GM23248 (cell line): Measurements from ENCODE around the gene CNIH2. TPM values are rescaled to one million over a fixed set of nuclear protein-coding genes. Genes with fewer than 3 reads are reported as not detected.
A peak's percentile ranks its signal among the peaks of the same experiment; 100 is the strongest.

Experiments
- DNase-seq: peaks from one replicate; pipeline ENCODE4 v3.0.0-alpha.2; 2015
- H2AFZ ChIP-seq: fragments of 200-600 bp; sonication (generic); 2 replicates; pipeline ENCODE4 v1.6.1; 2016; ENCODE audit warnings: antibody characterized with exemption
- H3F3A ChIP-seq: fragments of 200-600 bp; sonication (generic); 2 replicates; pipeline ENCODE4 v1.6.1; 2016; ENCODE audit warnings: mild to moderate bottlenecking, antibody characterized with exemption, mixed run types; ENCODE audit not compliant: insufficient read depth
- H3K27ac ChIP-seq: fragments of 200-600 bp; sonication (generic); 2 replicates; pipeline ENCODE4 v1.5.1; 2016; ENCODE audit warnings: mild to moderate bottlenecking
- H3K27me3 ChIP-seq: fragments of 200-600 bp; sonication (generic); replicated peaks from 2 replicates; pipeline ENCODE4 v1.6.1; 2016; ENCODE audit warnings: mild to moderate bottlenecking; ENCODE audit not compliant: insufficient read depth
- H3K36me3 ChIP-seq: fragments of 200-600 bp; sonication (generic); 2 replicates; pipeline ENCODE4 v1.6.1; 2016; ENCODE audit warnings: low read depth, mild to moderate bottlenecking
- H3K4me1 ChIP-seq: fragments of 200-600 bp; sonication (generic); 2 replicates; pipeline ENCODE4 v1.6.1; 2016; ENCODE audit warnings: mild to moderate bottlenecking; ENCODE audit not compliant: insufficient read depth
- H3K4me2 ChIP-seq: fragments of 200-600 bp; sonication (generic); one replicate; pipeline ENCODE4 v1.6.1; 2016; ENCODE audit warnings: mild to moderate bottlenecking; ENCODE audit not compliant: unreplicated experiment
- H3K4me3 ChIP-seq: fragments of 200-600 bp; sonication (generic); 2 replicates; pipeline ENCODE4 v1.5.1; 2016; ENCODE audit warnings: mild to moderate bottlenecking
- H3K79me2 ChIP-seq: fragments of 200-600 bp; sonication (generic); 2 replicates; pipeline ENCODE4 v1.6.1; 2016; ENCODE audit warnings: mild to moderate bottlenecking; ENCODE audit not compliant: insufficient read depth
- H3K9ac ChIP-seq: fragments of 200-600 bp; sonication (generic); 2 replicates; pipeline ENCODE4 v1.6.1; 2016; ENCODE audit warnings: mild to moderate bottlenecking
- H3K9me2 ChIP-seq: fragments of 200-600 bp; sonication (generic); 2 replicates; pipeline ENCODE4 v1.6.1; 2016; ENCODE audit warnings: mixed run types, mild to moderate bottlenecking, moderate library complexity; ENCODE audit not compliant: insufficient read depth
- H3K9me3 ChIP-seq: fragments of 200-600 bp; sonication (generic); one replicate; pipeline ENCODE4 v1.6.1; 2017; ENCODE audit warnings: low read depth
- H4K20me1 ChIP-seq: fragments of 200-600 bp; sonication (generic); 2 replicates; pipeline ENCODE4 v1.6.0; 2016; ENCODE audit not compliant: insufficient read depth
- EZH2 ChIP-seq: fragments of 200-600 bp; sonication (generic); IDR thresholded peaks from 2 replicates; pipeline ENCODE4 v1.6.1; 2018; ENCODE audit warnings: antibody characterized with exemption, mild to moderate bottlenecking; ENCODE audit not compliant: insufficient read depth, poor library complexity, severe bottlenecking
- EZH2phosphoT487 ChIP-seq: fragments of 200-600 bp; sonication (generic); IDR thresholded peaks from 2 replicates; pipeline ENCODE4 v1.6.1; 2018; ENCODE audit warnings: antibody characterized with exemption, moderate library complexity, mild to moderate bottlenecking, low read depth; ENCODE audit not compliant: insufficient read depth
- WGBS, 2 experiments: methylation state at CpG; one replicate each; pipeline ENCODE4 v1.1.6; 2015 to 2017; ENCODE audit warnings: low lambda C conversion rate in 2 of 2, low coverage in 1 of 2; ENCODE audit errors: missing lambda C conversion rate in 2 of 2; 5-methylcytosine and 5-hydroxymethylcytosine counted together
- in situ Hi-C: fragments of 300-500 bp; cut with MboI; formaldehyde crosslinking; loops from 2 replicates; pipeline ENCODE4 v1.15.0; 2020
- polyA plus RNA-seq: library from polyadenylated mRNA; unstranded; fragments of >200 nt; fragmentation: Nextera tagmentation; extraction: Ambion mirVana; gene quantifications from 2 replicates; pipeline ENCODE4 v1.2.1, GENCODE V29; 2016
- total RNA-seq: library from RNA; depleted of rRNA; stranded (reverse); fragments of >200 nt; shearing (Covaris generic); gene quantifications from 2 replicates; pipeline ENCODE4 v1.2.3, GENCODE V29; 2014

CNIH2 gene
- total and polyA plus RNA-seq, 2 experiments from 2014 or later = 0.50 to 1.4 TPM

DNA sequence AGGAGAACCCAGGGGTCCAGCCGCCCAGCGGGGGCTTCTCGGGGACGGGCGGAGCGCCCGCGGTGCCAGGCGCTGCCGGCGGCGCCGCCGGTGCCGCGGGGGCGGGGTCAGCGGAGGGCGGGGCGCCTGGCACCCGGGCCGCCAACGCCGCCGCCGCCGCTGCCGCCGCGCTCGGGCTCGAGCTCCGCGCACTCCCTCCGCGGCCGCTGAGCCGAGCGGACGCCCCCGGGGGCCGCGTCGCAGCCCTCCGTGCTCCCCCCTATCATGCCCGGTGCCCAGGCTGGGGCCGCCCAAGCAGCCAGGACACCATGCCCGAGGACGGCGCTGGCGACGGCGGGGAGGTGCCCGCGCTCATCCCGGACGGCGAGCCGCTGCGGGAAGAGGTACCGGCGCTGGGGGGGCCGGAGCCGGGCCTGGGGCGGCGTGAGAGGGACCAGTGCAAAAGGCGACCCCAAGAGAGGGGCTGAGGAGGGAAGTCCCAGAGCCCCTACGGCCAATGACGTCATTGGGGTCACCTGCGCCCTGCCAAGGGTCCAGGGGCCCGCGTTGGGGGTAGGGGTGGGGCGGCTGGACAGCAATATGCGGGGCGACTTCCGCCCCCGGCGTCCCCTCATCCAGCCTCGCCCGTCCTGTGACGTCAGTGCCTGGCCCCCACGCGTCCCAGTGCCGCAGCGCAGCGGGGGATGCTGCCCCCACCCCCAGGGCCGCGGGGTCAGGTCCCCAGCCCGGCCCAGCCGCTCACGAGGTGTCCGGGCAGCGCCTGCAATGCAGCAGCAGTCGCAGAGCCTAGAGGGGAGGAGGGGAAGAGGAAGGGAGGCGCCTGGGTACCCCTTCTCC, 13.9 kb downstream of the CNIH2 start, which contains the start of gene TMEM151A:
TSS of gene TMEM151A (plus strand) at position 189 of the 837 bp plus-strand sequence. CDS start at position 309, 120 bp downstream.
- in situ Hi-C loops = no loop called here
- H3K9me3 ChIP-seq = no peaks in the 10 kb centered on the region
- H3K4me3 ChIP-seq = peak within 1 kb of the TSS; percentile 51
- no peak within 1 kb of the TSS for H3K9ac ChIP-seq
- H3K79me2 ChIP-seq = peaks cover 18% of the 10 kb centered on the region
- no peaks in the 10 kb centered on the region for H4K20me1 ChIP-seq
- peak; percentile 35 for DNase-seq
- TF ChIP-seq EZH2phosphoT487 = no peak
- no peak for TF ChIP-seq EZH2
- H3K27ac ChIP-seq = no peak within 1 kb of the TSS
- 4 to 5% methylated on average over 47 to 58 of the region's 95 CpGs for WGBS, 2 experiments
- H3K4me2 ChIP-seq = peak within 1 kb of the TSS; percentile 29
- no peaks in the 10 kb centered on the region for H3K36me3 ChIP-seq
- no peaks in the 10 kb centered on the region for H3K9me2 ChIP-seq
- H2AFZ ChIP-seq = no peak within 1 kb of the TSS
- H3K27me3 ChIP-seq = peaks cover 11% of the 10 kb centered on the region
- H3F3A ChIP-seq = 0 out of 2 replicates have a peak, but pooled peaks cover 10% of the 10 kb centered on the region
- peaks cover 13% of the 10 kb centered on the region; the same call in 1 of the 2 replicates for H3K4me1 ChIP-seq

DNA sequence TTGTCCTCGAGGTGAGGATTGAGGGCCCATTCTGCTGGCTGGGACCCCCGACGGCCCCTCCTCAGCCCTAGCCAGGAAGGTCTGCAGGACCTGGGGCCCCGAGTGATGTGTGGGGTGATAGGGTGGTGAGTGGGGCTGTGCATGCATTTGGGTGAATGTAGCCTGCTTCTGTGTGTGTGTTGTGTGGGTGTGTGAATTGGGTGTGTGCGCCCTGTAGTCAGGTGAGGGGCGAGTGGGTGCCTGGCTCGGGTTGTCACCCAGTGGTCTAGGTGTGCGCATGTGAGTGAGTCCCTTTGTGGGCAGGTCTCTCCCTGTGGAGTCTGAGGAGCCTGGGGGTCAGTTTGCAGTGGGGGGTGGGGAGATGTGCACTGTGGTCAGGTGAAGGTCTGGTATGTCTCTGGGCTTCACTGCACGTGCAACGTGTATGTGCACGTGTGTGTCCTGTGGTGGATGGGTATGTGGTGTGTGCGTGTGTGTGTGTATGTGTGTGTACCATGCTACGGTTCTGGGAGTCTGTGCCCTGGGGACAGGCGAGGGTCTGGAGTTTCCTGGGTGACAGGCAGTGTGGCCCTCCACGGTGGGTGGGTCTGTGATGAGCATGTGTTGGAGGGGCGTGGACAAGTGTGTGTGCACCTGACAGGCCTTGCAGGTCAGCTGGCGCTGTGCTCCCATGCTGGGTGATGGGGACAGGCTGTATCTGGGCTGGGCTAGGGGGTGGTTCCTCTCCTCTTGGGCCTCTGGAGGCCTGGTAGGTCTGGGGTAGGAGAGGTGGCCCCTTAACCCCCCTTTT, 14.8 kb downstream of the CNIH2 start:
- TF ChIP-seq EZH2 (no peak), EZH2phosphoT487 (no peak)
- H4K20me1 ChIP-seq = no peaks in the 10 kb centered on the region
- H3K79me2 ChIP-seq = peaks cover 9% of the 10 kb centered on the region
- H3K9ac ChIP-seq = no peak overlapping the region
- no peak overlapping the region for H3K4me3 ChIP-seq
- peaks cover 11% of the 10 kb centered on the region for H3K27me3 ChIP-seq
- H3K36me3 ChIP-seq = no peaks in the 10 kb centered on the region
- 38 to 43% methylated on average over 15 to 17 of the region's 17 CpGs for WGBS, 2 experiments
- peaks cover 5% of the 10 kb centered on the region; the same call in 1 of the 2 replicates for H3K4me1 ChIP-seq
- DNase-seq = no peak
- in situ Hi-C loops = no loop called here
- H3K9me2 ChIP-seq = no peaks in the 10 kb centered on the region
- no peaks in the 10 kb centered on the region for H3K9me3 ChIP-seq
- H3F3A ChIP-seq = 0 out of 2 replicates have a peak, but pooled peaks cover 10% of the 10 kb centered on the region
- no peak overlapping the region for H2AFZ ChIP-seq
- H3K4me2 ChIP-seq = no peak overlapping the region
- H3K27ac ChIP-seq = no peak overlapping the region

DNA sequence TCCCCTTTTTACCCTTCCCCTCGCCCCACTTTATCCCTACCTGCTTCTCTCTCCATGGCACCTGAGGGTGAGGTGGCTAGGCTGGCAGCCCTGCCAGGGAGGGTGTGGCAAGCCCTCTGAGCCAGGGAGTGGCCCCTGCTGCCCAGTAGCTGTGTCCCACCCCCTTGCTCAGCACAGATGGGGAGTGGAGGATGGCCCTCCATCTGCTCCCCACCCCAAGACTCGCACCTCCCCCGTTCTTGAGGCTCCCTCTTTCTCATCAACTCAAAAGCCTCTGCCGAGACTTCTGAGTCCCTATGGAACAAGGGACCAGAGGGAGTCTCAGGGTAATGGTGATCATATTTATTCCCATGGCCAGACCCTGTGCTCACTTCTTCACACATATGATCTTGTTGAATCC, 15.4 kb downstream of the CNIH2 start:
- H3K79me2 ChIP-seq = peaks cover 3% of the 10 kb centered on the region
- no peak overlapping the region for H3K4me2 ChIP-seq
- no peak overlapping the region for H3K9ac ChIP-seq
- in situ Hi-C loops = no loop called here
- H3K9me2 ChIP-seq = no peaks in the 10 kb centered on the region
- WGBS, 2 experiments = 65 to 77% methylated on average over 4 of the region's 4 CpGs
- no peaks in the 10 kb centered on the region for H4K20me1 ChIP-seq
- H2AFZ ChIP-seq = no peak overlapping the region
- H3F3A ChIP-seq = 0 out of 2 replicates have a peak, but pooled peaks cover 10% of the 10 kb centered on the region
- no peaks in the 10 kb centered on the region for H3K4me1 ChIP-seq
- H3K27ac ChIP-seq = no peak overlapping the region
- H3K27me3 ChIP-seq = peaks cover 11% of the 10 kb centered on the region
- no peaks in the 10 kb centered on the region for H3K9me3 ChIP-seq
- no peak overlapping the region for H3K4me3 ChIP-seq
- DNase-seq = no peak
- no peak for TF ChIP-seq EZH2phosphoT487
- no peak for TF ChIP-seq EZH2
- no peaks in the 10 kb centered on the region for H3K36me3 ChIP-seq

DNA sequence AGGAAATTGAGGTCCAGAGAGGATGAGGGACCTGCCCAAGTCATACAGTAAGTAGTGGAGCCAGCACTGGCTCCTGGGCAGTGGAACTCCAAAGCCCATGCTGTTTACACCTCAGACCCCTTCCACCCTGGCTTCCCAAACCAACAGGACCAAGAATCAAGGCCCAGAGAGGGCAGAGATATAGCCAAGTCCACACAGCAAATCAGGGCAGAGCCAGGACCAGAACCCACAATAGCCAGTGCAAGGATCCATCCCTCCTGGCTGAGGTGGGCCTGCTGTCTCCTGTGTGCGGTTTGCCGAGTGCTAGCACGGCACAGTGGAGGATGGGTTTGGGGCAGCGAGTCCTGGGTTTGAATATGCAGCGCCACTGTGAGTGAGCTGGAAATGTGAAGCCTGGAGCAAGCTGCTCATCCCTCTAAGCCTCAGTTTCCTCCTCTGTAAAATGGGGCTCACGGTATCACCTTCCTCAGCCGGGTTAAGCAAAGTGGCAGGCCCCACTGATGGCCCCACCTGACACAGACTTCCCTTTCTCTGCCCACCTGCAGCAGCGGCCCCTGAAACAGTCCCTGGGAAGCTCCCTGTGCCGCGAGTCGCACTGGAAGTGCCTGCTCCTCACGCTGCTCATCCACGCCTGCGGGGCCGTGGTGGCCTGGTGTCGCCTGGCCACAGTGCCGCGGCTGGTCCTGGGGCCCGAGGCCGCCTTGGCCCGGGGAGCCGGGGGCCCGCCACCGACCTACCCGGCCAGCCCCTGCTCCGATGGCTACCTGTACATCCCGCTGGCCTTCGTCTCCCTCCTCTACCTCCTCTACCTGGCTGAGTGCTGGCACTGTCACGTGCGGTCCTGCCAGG, 16.0 kb downstream of the CNIH2 start:
- TF ChIP-seq EZH2phosphoT487 = no peak
- TF ChIP-seq EZH2 = no peak
- in situ Hi-C loops = no loop called here
- Histone ChIP-seq H3K4me1 (no peaks in the 10 kb centered on the region), H3K9me2 (no peaks in the 10 kb centered on the region), H3K27ac (no peak overlapping the region), H3K27me3 (peaks cover 11% of the 10 kb centered on the region), H3K79me2 (no peaks in the 10 kb centered on the region), H2AFZ (no peak overlapping the region), H3K4me2 (no peak overlapping the region), H3F3A (0 out of 2 replicates have a peak, but pooled peaks cover 10% of the 10 kb centered on the region), H3K4me3 (no peak overlapping the region), H3K9me3 (no peaks in the 10 kb centered on the region), H3K9ac (no peak overlapping the region), H4K20me1 (no peaks in the 10 kb centered on the region), H3K36me3 (no peaks in the 10 kb centered on the region)
- no peak for DNase-seq
- 72% methylated on average over 25 to 30 of the region's 30 CpGs for WGBS, 2 experiments
